HepG2 (cell line): ENCODE data around the gene TEAD3.

Source experiments
- CEBPB ChIP-seq: IDR thresholded peaks from 2 replicates; pipeline ENCODE4 v1.6.1; 2011; ENCODE audit warnings: low read depth, low read length, improper control_type of control experiment, borderline replicate concordance
- FOXK1 ChIP-seq: sonication (generic); formaldehyde crosslinking; IDR thresholded peaks from 2 replicates; pipeline ENCODE4 v1.4.0; 2020; ENCODE audit warnings: low read depth, missing genetic modification reagents, borderline replicate concordance
- JUND ChIP-seq: sonication (generic); formaldehyde crosslinking; IDR thresholded peaks from 2 replicates; pipeline ENCODE4 v1.8.0; 2022; ENCODE audit warnings: mild to moderate bottlenecking, missing genetic modification reagents
- KDM1A ChIP-seq: IDR thresholded peaks from 2 replicates; pipeline ENCODE4 v1.6.1; 2016; ENCODE audit warnings: missing compliant biosample characterization
- MTA3 ChIP-seq: sonication (generic); formaldehyde crosslinking; IDR thresholded peaks from 2 replicates; pipeline ENCODE4 v1.4.0; 2020; ENCODE audit warnings: missing genetic modification reagents
- NPAS2 ChIP-seq: sonication (generic); formaldehyde crosslinking; IDR thresholded peaks from 2 replicates; pipeline ENCODE4 v1.8.0; 2022; ENCODE audit warnings: mild to moderate bottlenecking, missing genetic modification reagents, borderline replicate concordance
- NRL ChIP-seq: sonication (generic); formaldehyde crosslinking; IDR thresholded peaks from 2 replicates; pipeline ENCODE4 v1.5.0; 2020; ENCODE audit warnings: missing genetic modification reagents, mild to moderate bottlenecking, moderate library complexity, borderline replicate concordance
- POLR2A ChIP-seq, 2 experiments: IDR thresholded peaks; 2 replicates each; pipeline ENCODE4 v1.6.1; 2011; ENCODE audit warnings: low read depth in 2 of 2, low read length in 2 of 2, mild to moderate bottlenecking in 1 of 2, moderate library complexity in 1 of 2; ENCODE audit not compliant: insufficient read depth in 1 of 2
- RAD51 ChIP-seq: fragments of 450-650 bp; IDR thresholded peaks from 2 replicates; pipeline ENCODE4 v1.6.1; 2016; ENCODE audit warnings: borderline replicate concordance
- TCF7 ChIP-seq: sonication (generic); IDR thresholded peaks from 2 replicates; pipeline ENCODE4 v1.6.1; 2016; ENCODE audit warnings: antibody characterized with exemption, low read depth
- ZNF121 ChIP-seq: sonication (generic); formaldehyde crosslinking; IDR thresholded peaks from 2 replicates; pipeline ENCODE4 v1.5.0; 2020; ENCODE audit warnings: mild to moderate bottlenecking, missing genetic modification reagents
- ZNF331 ChIP-seq: sonication (generic); formaldehyde crosslinking; IDR thresholded peaks from 2 replicates; pipeline ENCODE4 v1.4.0; 2020; ENCODE audit warnings: missing genetic modification reagents
- TF ChIP-seq, protein P1 (sequence below): IDR thresholded peaks from 2 replicates; pipeline ENCODE4 v1.6.1; 2012; ENCODE audit warnings: inconsistent platforms
- TF ChIP-seq, protein P2 (sequence below): sonication (generic); formaldehyde crosslinking; IDR thresholded peaks from 2 replicates; pipeline ENCODE4 v1.5.1; 2020; ENCODE audit warnings: missing genetic modification reagents, mild to moderate bottlenecking, borderline replicate concordance

DNA sequence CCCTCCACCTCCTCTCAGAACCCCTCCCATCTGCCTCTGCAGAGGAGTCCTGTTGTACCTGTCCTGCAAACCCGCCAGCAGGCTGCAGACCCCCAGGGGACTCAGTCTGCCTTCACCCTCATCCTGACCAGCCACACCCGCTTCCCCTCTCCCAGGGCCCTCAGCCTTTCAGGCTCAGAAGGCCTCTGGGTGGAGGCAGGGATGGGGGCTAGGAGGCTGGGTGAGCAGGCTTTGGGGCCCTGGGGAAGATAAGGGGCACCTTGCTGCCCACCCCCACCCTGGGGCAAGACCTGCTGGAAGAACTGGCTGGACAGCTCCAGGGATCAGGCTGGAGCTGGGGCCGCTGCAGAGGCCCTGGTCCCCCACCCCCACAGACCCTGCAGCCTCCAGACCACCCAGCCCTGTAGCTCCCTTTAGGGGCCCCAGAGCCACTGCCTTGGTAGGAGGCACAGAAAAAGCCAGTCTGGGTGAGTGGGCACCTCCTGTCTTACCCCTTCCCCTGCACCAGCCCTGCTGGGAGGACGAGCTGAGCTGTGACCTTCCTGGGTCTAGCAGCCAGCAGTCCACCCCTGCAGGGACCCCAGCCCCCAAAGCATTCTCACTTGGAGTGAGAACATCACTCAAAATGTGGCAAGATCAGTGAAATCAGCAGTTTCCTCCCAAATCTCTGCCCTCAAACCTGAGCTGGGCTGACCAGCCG, 5.2 kb downstream of the TEAD3 start:
- TF ChIP-seq NRL (CRISPR knock-in tag) = no peak
- no peak for TF ChIP-seq POLR2A (IDR thresholded peaks at IDR 0.05; ENCODE audit: insufficient read depth in 1 of 2, low read depth in 2 of 2, low read length in 2 of 2)
- no peak for TF ChIP-seq TCF7
- TF ChIP-seq, protein P1, sequence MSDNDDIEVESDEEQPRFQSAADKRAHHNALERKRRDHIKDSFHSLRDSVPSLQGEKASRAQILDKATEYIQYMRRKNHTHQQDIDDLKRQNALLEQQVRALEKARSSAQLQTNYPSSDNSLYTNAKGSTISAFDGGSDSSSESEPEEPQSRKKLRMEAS = no peak
- no peak for TF ChIP-seq ZNF331 (CRISPR knock-in tag)
- no peak for TF ChIP-seq NPAS2 (CRISPR knock-in tag)
- TF ChIP-seq JUND (CRISPR knock-in tag) = no peak
- TF ChIP-seq RAD51 = no peak
- TF ChIP-seq ZNF121 = no peak
- no peak for TF ChIP-seq MTA3 (CRISPR knock-in tag)
- TF ChIP-seq CEBPB = no peak
- no peak for TF ChIP-seq KDM1A (CRISPR knock-in tag)
- no peak for TF ChIP-seq FOXK1 (CRISPR knock-in tag)
- TF ChIP-seq, protein P2, sequence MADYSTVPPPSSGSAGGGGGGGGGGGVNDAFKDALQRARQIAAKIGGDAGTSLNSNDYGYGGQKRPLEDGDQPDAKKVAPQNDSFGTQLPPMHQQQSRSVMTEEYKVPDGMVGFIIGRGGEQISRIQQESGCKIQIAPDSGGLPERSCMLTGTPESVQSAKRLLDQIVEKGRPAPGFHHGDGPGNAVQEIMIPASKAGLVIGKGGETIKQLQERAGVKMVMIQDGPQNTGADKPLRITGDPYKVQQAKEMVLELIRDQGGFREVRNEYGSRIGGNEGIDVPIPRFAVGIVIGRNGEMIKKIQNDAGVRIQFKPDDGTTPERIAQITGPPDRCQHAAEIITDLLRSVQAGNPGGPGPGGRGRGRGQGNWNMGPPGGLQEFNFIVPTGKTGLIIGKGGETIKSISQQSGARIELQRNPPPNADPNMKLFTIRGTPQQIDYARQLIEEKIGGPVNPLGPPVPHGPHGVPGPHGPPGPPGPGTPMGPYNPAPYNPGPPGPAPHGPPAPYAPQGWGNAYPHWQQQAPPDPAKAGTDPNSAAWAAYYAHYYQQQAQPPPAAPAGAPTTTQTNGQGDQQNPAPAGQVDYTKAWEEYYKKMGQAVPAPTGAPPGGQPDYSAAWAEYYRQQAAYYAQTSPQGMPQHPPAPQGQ = no peak
